ENCODE measurements around the gene U2AF2.
A peak's percentile ranks its signal among the peaks of the same experiment; 100 is the strongest.

The U2AF2 gene

DNA sequence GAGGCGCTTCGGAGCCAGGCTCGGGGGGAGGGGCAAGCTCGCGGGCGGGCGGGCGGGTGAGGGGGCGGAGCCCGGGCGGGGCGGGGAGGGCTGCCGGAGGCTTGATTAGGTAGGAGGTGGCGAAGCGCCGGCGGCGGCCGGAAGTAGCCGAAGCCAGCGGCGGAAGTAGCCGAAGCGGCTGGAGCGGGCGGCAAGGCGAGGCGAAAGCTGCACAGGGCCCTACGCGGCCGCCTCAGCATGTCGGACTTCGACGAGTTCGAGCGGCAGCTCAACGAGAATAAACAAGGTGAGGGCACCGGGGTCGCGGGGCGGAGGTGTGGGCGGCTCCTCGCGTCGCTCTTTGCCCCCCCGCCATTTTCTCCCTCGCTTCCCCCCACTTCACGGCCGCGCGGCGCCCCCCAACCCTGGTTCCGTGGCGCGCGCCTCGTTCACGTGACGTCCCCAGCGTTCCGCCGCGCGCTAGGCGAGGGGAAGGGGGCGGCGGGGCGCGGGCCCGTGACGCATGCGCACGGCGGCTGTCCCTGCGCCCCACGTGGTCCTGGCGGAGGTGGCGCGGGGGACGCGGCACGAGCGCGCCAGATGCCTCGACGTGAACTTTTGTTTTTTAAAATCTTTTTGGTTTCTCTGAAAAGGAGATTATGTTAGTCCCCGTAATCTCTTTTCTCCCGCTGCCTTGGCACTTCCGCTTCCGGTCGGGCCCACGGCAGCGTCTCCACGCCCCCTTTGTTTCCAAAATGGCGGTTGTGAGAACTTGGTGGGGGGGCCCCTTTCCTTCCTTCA, at the start of gene U2AF2:
U2AF2 (plus strand) TSS at position 168 of the 780 bp plus-strand sequence; CDS start at position 238, 70 bp downstream.
- DNase-seq (ENCODE audit: extremely low spot score), result peak; percentile 95
- ChIA-PET POLR2A (interaction anchor here (0.5 to 1.4 kb wide), 16 partner anchors 8 to 316 kb away, joined by 3 to 10 read pairs (median 4); partner anchors contain the start of genes FIZ1, ZNF628 and ZNF784), CTCF (interaction anchor here (0.6 to 3.4 kb wide), 18 partner anchors 9 to 486 kb away, joined by 3 to 39 read pairs (median 6); partner anchors contain the start of genes FIZ1, ZNF444, ZNF581 and ZNF865)
- TF ChIP-seq, protein P1, sequence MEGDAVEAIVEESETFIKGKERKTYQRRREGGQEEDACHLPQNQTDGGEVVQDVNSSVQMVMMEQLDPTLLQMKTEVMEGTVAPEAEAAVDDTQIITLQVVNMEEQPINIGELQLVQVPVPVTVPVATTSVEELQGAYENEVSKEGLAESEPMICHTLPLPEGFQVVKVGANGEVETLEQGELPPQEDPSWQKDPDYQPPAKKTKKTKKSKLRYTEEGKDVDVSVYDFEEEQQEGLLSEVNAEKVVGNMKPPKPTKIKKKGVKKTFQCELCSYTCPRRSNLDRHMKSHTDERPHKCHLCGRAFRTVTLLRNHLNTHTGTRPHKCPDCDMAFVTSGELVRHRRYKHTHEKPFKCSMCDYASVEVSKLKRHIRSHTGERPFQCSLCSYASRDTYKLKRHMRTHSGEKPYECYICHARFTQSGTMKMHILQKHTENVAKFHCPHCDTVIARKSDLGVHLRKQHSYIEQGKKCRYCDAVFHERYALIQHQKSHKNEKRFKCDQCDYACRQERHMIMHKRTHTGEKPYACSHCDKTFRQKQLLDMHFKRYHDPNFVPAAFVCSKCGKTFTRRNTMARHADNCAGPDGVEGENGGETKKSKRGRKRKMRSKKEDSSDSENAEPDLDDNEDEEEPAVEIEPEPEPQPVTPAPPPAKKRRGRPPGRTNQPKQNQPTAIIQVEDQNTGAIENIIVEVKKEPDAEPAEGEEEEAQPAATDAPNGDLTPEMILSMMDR (IDR thresholded peaks at IDR 0.05; ENCODE audit: control extremely low read depth, extremely low read depth, low read depth, missing control alignments), result no peak

DNA sequence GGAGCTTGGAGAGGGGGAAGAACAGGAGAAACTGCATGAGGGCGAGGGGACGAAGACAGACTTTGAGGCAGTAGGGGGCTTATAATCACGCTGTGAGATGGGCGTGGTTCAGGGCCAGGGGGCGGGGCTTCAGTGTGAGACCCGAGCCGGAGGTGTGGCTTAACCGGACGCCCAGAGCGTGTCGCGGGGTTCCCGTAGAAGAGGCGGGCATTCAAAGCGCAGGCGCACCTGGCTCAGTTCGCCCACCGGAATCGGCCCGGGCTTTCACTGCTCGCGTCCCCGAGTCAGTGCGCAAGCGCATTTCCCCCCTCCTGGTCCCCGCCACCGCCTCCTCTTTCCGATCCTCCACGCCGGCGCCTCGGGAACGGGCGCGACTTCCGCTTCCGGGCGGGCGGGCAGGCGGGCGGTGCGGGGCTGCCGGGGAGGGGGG, 49.6 kb upstream of the U2AF2 start:
- DNase-seq (ENCODE audit: extremely low spot score), result peak; percentile 96
- CTCF ChIA-PET, result interaction anchor here (0.8 to 2.7 kb wide), 19 partner anchors 9 to 464 kb away, joined by 3 to 30 read pairs (median 7); partner anchors contain the start of genes U2AF2 and ZNF784
- TF ChIP-seq, protein P1 (IDR thresholded peaks at IDR 0.05; ENCODE audit: control extremely low read depth, extremely low read depth, low read depth, missing control alignments), result no peak
- POLR2A ChIA-PET, result interaction anchor here (1.1 to 2.1 kb wide), 2 partner anchors 10 to 28 kb away, joined by 3 to 7 read pairs; no protein-coding TSS in a partner anchor

DNA sequence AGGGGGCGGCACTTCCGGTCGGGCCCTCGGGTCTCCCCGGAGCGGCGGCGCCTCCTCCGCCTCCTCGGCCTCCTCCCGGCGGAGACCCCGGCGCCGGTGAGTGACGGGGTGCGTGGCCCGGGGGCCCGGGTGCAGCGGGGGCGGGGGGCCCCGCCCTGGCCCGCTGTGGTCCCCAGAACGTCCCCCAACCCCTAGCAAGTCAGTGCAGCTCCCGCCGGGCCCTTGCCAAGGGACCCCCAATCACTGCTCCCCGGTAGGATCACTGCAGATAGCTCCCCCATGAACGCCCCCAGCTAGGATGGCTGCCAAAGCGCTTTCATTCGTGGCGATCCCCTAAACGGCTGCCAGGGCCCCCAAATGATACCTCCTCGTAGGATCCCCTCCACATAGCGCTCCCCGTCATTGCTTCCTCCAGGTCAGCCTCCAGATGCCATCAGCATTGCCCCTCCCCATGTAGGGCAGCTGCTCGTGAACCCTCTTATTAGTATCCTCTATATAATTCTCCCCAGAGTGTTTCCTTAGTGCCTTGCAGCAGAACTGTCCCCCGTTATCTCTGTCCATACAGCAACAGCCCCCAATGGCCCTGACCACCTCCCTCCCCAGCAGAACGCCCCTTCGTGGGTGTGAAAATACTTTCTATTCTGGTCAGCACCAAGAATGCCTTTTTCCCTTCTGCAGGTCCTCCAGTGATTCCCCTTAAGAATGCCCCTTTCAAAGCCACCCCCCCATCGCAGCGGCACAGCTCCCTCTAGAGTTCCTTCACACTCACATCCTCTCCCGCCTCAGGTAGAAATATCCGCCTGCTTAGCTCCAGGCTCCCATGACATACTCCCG, 49.0 kb upstream of the U2AF2 start, which contains the start of gene ZNF865:
ZNF865 (plus strand) TSS at position 11 of the 834 bp plus-strand sequence. CDS start 7,972 bp downstream, outside the sequence.
- CTCF ChIA-PET, result interaction anchor here (0.6 to 2.7 kb wide), 25 partner anchors 10 to 465 kb away, joined by 3 to 30 read pairs (median 5); partner anchors contain the start of genes U2AF2 and ZNF784
- POLR2A ChIA-PET, result interaction anchor here (0.6 to 2.1 kb wide), 3 partner anchors 9 to 607 kb away, joined by 3 to 7 read pairs (median 5); no protein-coding TSS in a partner anchor
- DNase-seq (ENCODE audit: extremely low spot score), result peak; percentile 77
- TF ChIP-seq, protein P1 (IDR thresholded peaks at IDR 0.05; ENCODE audit: control extremely low read depth, extremely low read depth, low read depth, missing control alignments), result peak; percentile 83

DNA sequence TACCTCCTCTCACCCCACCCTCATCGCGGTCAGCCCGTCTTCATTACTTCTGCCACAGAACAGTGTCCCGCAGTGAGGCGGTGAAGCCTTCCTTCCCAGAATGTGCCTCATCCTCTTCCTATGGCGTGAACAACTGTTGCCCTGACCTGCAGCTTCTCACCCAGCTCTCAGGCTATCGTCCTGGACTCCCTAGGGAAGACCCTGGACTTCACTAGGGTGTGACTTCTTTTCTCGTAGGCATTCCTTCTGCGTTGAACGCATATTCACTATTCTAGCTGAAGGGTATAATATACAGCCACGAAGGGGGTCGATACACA, 48.4 kb upstream of the U2AF2 start:
- POLR2A ChIA-PET, result interaction anchor here (0.6 to 1.1 kb wide), 2 partner anchors 9 to 607 kb away, joined by 3 to 5 read pairs; no protein-coding TSS in a partner anchor
- DNase-seq (ENCODE audit: extremely low spot score), result no peak
- TF ChIP-seq, protein P1 (IDR thresholded peaks at IDR 0.05; ENCODE audit: control extremely low read depth, extremely low read depth, low read depth, missing control alignments), result no peak
- CTCF ChIA-PET, result interaction anchor here (0.6 to 2.7 kb wide), 25 partner anchors 11 to 465 kb away, joined by 3 to 30 read pairs (median 5); partner anchors contain the start of genes U2AF2 and ZNF784

DNA sequence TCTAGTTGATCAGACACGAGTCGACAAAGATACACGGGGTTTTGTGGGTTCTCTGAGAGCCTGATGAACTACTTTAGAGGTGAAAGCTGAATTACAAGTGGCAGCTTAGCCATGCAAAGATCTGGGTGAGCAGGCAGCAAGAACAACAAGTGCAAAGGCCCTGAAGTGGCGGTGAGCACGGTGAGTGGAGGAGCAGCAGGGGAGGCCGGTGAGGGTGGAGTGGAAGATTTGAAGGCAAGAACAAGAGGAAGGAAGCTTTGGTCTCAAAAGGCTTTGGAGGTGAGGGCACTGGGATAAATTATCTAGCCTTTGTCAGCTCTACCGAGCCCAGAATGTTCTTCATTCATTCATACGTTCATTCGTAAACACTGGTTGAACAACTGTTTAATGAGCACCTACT, 48.0 kb upstream of the U2AF2 start:
- no peak for DNase-seq (ENCODE audit: extremely low spot score)

More for the DNA sequence above, 48.0 kb upstream of the U2AF2 start:
- POLR2A ChIA-PET, result no interaction called here
- CTCF ChIA-PET, result interaction anchor here (0.6 to 2.7 kb wide), 25 partner anchors 11 to 466 kb away, joined by 3 to 30 read pairs (median 5); partner anchors contain the start of genes U2AF2 and ZNF784
- TF ChIP-seq, protein P1 (IDR thresholded peaks at IDR 0.05; ENCODE audit: control extremely low read depth, extremely low read depth, low read depth, missing control alignments), result no peak

Measured in GM10248 (cell line).